SKM-1 treated with dmso at 0.1 percent for 144 hours (cell line): ENCODE measurements around the gene DNASE2.
A peak's percentile ranks its signal among the peaks of the same experiment; 100 is the strongest.

Source experiments
- DNase-seq: peaks from one replicate; lab custom pipeline; 2025; ENCODE audit not compliant: unreplicated experiment; lab: John Stamatoyannopoulos, UW

The DNASE2 gene

GRCh38 chr19:12886969-12887747 lies 5.9 kb upstream of the DNASE2 start, which contains the start of gene KLF1:
Gene KLF1, minus strand, starts transcription at chr19:12887201. Its CDS starts 61 bp downstream, at chr19:12887140.
- no peak for DNase-seq

DNA sequence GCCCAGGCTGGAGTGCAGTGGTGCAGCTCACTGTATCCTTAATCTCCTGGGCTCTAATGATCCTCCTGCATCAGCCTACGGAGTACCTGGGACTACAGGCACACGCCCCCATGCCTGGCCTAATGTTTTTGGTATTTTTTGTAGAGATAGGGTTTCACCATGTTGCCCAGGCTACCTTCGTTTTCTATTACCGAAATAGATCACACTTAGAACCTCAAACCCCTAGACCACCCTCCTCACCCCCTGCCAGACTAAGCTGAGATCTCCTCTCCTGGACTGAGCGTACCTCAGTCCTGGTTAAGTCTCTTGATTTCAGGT lies 5.4 kb upstream of the DNASE2 start:
- no peak for DNase-seq

- DNase-seq: no peak
Measured at GRCh38 chr19:12885749-12886650, 4.8 kb upstream of the DNASE2 start.

DNA sequence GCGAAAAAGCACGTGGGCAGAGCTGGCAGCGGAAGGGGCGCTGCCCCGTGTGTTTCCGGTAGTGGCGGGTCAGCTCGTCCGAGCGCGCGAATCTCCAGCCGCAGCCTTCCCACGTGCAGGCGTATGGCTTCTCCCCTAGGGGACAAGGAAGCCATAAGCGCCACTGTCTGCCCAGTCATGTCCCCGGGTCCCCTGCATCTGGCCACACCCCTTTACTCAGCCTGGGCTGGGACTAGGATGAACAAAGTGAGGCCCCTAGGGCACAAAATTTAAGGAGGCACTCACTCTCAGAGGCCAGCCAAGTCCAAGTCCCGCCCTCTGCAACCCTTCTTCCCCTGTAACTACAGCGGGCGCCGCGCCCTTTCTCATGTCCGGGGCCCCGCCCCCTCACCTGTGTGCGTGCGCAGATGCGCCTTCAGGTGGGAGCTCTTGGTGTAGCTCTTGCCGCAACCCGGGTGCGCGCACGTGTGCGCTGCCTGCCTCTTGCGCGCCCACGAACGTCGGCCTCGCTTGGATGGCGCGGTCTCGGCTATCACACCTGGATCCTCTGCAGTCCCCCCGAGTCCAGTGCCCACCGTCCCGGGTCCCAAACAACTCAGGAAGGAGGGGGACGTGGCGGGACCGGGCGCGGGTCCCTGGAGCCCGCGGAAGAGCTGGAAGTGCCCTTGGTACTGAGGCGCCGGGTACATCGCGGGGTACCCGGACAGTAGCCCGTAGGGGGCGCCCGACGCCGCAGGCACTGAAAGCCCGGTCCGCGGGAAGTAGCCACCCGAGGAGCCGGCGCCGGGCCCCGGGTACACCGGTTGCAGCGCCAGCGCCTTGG lies 3.9 kb upstream of the DNASE2 start:
- DNase-seq: no peak

DNA sequence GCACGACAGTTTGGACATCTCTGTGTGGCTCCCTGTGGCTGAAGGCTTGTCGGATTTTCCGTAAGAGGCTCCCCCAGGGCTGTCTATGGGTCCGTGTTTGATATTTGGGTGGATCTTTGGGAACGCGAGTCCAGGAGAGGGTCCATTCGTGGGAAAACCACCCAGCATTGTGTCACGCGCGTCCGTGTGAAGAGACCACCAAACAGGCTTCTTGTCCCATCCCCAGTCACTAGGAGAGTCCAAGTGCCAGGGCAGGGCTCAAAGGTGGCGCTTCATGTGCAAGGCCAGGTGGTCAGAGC lies 3.3 kb upstream of the DNASE2 start:
- no peak for DNase-seq

GRCh38 chr19:12884202-12884601 lies 3.0 kb upstream of the DNASE2 start:
- no peak for DNase-seq

- no peak for DNase-seq
Measured at GRCh38 chr19:12882589-12882988, 1.3 kb upstream of the DNASE2 start.

DNA sequence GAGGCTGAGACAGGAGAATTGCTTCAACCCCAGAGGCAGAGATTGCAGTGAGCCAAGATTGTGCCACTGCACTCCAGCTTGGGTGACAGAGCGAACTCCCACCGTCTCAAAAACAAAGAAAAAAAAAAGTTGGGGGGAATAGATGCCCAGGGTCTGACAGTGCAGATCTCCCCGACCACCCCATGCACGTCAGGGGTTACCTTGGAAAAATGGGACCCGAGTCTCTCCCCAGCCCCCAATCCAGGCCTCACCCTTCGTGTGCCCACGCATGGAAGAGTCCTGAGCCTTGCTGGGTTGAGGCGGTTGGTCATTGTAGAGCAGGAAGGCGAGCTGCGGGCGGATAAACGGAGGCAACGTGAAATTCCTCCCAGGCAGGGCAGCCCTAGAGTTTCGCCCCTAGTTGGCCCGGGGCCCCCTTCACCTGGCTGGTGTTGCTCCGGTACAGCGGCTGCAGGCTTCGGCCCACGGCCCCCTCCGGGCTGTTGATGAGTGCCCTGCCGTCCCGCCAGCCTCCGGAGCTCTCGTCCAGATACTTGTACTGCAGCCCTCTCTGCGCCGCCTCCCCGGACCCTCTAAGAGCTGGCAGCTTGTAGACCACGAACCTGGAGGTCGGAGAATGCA lies 588 bp downstream of the DNASE2 start:
- DNase-seq: no peak

DNA sequence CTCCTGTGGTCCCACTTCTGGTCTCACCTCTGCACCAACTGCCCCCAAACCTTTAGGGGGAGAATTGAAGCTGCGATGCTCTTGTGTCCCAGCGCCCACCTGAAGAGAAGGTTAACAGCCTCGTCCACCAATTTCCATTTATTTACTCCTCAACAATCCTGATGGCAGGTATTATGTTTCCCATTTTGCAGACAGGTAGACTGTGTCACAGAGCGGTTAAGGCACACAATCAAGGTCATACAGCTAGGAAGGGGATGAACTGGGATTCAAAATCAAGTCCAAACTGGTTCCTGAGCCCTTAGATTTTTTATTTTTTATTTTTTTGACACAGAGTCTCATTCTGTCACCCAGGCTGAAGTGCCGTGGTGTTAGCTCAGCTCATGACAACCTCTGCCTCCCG lies 6.2 kb downstream of the DNASE2 start:
- DNase-seq: no peak

- DNase-seq: no peak
Measured at GRCh38 chr19:12873891-12874745, 7.1 kb downstream of the DNASE2 start.

GRCh38 chr19:12872941-12873890 lies 8.0 kb downstream of the DNASE2 start:
- peak; percentile 19 for DNase-seq

- no peak for DNase-seq
Measured at GRCh38 chr19:12872255-12872654, 9.0 kb downstream of the DNASE2 start.

DNA sequence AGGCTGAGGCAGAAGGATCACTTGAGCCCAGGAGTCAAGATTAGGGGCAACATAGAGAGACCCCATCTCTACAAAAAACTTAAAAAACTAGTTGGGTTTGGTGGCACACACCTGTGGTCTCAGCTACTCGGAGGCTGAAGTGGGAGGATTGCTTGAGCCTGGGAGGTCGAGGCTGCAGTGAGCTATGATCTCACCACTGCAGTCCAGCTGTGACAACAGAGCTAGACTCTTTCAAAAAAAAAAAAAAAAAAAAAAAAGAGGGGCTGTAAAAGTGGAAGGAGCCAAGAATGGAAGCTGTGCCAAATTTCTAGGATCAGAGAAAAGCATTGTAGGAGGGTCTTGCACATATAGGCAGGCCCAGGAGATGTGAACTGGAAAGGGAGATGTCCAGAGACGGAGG lies 9.6 kb downstream of the DNASE2 start:
- no peak for DNase-seq

- DNase-seq: no peak
Measured at GRCh38 chr19:12868540-12869112, 12.6 kb downstream of the DNASE2 start.

DNA sequence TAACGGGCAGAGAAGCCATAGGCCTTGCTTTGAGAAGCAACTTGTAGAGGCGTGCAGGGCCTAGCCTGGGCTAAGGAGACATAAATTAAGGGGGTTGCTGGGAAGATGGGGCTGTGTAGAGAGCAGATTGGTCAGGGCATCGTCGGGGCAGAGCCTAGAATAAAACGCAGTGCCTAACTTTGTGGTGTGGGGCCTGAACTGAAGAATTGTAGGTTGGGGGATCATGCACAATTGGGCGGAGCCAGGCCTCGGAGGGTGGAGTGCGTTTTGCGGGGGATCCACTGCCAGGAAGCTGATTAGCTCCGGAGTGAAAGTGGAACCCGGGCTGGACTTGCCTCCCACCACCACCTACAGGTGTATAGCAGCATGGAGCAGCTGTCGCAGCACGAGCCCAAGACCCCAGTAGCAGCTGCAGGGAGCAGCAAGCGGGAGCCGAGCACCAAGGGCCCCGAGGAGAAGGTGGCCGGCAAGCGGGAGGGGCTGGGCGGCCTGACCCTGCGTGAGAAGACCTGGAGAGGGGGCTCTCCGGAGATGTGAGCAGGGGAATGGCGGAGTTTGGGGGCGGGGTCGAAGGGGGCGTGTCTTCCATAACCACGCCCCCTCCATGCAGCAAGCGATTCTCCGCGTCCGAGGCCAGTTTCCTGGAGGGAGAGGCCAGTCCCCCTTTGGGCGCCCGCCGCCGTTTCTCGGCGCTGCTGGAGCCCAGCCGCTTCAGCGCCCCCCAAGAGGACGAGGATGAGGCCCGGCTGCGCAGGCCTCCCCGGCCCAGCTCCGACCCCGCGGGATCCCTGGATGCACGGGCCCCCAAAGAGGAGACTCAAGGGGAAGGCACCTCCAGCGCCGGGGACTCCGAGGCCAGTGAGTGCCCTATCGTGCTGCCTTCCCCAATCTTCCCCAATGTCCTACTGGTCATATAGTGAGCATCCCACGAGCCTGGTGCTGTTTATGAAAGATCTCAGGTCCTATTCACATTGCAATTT lies 13.8 kb downstream of the DNASE2 start:
- no peak for DNase-seq

DNA sequence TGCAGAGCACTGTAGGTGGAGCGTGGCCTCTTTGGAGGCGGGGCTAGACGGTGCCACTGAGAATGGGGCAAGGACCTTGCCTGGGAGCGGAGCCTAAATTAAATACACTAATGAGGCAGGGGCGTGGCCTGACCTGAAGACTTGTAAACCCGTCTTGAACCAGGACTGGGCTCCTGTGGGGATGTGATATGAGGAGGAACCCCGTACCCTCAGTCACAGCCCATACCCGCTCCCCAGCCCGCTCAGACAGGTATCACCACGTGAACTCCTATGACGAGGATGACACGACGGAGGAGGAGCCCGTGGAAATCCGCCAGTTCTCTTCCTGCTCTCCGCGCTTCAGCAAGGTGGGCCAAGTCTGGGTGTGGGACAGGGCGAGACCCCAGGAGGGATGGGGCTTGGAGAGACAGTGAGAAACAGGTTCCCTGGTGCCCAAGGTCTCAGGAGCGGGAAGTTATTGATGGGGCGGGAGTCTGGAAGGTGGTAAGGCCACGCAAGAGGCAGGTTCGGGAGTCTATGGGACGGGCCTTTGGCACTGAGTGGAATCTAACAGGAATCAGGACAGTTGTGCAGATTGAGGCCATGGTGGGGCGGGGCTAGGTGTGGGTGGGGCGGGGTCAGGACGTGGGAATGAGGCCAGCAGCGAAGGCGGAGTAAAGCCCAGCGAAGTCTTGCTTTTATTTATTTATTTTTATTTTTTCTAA lies 14.7 kb downstream of the DNASE2 start:
- no peak for DNase-seq
